Activated T-helper 1 cell treated with Interleukin-2 at 50 U/mL for 16 hours (primary cell): ENCODE measurements around the gene ZNF207.
"Not testable (repeated sequence)": the region's sequence is repeated elsewhere in the genome, so short reads cannot be mapped to it uniquely, and the experiment has no call there.

Source experiments
- DNase-seq: peaks from one replicate; pipeline ENCODE4 v3.0.0-alpha.2; 2020; ENCODE audit warnings: low read depth

ZNF207 gene

DNA sequence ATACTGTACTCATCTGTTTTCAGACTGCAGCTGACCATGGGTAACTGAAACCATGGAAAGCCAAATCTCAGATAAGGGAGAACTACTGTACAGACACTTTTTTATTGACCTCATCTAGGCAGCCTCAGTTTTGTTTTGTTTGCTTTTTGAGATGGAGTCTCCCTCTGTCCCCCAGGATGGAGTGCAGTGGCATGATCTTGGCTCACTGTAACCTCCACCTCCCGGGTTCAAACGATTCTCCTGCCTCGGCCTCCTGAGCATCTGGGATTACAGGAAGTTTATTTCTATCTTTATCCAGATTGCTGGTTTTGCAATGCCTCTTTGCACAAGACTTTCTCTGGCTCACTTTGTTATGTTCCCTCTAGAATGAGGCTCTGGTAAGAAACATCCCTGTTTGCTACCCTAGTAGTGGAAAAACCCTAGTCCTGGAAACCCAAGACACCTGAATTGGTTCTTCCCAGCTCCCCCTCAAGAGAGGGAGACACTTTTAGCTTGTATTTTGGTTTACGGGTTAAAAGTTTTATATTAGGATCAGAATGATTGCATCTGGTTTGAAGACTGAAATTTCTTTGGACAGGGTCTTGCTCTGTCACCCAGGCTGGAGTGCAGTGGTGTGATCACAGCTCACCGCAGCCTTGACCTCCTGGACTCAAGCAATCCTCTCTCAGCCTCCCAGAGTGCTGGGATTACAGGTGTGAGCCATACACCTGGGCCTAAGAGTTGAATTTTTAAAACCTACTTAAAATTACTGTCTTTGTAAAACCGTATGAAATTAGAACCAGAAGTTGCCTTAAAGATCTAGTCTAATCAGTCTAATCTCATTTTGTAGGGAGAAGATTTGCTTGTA is 38.9 kb downstream of the ZNF207 start:
- no peak for DNase-seq

DNA sequence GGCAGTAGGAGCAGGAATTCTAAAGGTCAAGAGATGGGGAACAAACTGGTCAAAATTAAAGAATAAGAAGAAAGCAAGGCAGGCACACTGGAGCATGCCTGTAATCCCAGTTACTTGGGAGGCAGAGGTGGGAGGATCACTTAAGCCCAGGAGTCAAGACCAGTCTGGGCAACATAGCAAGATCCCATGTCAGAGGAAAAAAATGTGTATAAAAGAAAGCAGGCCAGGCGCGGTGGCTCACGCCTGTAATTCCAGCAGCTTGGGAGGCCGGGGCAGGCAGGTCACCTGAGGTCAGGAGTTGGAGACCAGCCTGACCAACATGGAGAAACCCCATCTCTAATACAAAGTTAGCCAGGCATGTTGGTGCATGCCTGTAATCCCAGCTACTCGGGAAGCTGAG is 43.9 kb downstream of the ZNF207 start:
- DNase-seq: no peak

DNA sequence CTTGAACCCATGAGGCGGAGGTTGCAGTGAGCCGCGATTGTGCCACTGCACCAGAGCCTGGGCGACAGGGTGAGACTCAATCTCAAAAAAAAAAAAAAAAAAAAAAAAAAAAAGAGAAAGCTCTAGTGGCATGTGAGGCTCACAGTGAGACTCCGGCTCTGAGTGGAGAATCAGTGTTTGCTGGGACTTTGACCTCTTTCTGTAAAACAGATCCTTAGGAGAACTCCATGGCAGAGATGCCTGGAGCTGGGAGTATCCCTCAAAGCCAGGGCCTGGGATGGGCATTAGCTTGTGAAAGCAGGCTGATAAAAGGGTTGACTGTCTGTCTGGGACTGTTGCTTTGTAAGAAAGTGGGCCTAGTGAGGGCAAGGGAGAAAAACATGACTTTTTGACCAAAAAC is 46.4 kb downstream of the ZNF207 start:
- no peak for DNase-seq

DNA sequence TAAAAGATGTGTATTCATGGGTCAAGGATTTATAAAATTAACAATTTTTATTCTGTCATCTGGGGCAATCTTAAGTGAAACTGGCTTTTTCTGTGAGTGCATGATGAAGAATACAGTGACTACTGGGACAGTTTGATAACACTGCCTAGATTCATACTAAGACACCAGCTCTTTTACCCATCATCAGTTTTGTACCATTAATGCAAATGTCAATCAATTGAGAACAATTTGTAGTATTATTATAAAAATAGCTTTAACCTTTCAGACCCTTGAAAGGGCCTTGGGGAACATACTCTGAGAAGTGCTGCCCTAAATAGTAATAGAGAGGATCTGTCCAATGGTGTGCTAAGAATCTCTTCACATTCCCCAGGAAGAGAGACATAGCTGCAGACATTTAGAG is 49.0 kb downstream of the ZNF207 start:
- no peak for DNase-seq

DNA sequence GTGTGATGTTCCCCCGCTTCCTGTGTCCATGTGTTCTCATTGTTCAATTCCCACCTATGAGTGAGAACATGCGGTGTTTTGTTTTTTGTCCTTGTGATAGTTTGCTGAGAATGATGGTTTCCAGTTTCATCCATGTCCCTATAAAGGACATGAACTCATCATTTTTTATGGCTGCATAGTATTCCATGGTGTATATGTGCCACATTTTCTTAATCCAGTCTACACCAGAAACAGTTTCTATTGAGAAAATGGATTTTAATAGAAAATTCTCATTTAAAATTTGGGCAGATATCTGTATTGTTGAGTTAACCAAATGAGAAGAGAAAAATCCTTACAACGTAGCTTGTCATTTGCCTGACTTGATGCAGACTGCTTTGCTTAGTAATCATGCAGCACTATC is 60.1 kb downstream of the ZNF207 start:
- not testable (repeated sequence) for DNase-seq

DNA sequence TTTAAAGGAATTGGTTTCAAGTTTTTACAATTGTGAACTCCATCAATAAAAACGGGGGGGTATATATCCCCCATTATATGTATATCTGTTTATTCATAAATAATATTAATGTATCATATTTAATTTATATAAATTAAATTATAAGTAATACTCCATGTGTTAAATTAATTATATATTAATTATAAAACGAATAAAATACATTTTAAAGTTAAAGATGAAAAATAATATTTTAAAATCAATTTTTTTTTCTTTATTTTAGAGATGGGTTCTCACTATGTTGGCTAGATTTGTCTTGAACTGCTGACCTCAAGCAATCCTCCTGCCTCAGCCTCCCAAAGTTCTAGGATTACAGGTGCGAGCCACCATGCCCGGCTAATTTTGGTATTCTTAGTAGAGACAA is 76.9 kb downstream of the ZNF207 start:
- no peak for DNase-seq

DNA sequence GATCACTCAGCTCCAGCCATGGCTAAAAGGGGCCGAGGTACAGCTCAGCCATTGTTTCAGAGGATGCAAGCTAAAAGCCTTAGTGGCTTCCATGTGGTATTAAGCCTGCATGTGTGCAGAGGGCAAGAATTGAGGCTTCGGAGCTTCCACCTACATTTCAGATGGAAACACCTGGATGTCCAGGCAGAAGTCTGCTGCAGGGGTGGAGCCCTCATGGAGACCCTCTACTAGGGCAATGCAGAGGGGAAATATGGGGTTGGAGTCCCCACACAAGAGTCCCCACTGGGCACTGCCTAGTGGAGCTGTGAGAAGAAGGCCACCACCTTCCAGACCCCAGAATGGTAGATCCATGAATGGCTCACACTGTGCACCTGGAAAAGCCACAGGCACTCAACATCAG is 79.6 kb downstream of the ZNF207 start:
- no peak for DNase-seq
